Measurements from ENCODE around the gene DBNDD1. TPM values are rescaled to one million over a fixed set of nuclear protein-coding genes. Genes with fewer than 3 reads are reported as not detected.

The DBNDD1 gene
- total and polyA plus RNA-seq, 8 donors, result 6.2 to 12.9 (median 9.5) TPM

DNA sequence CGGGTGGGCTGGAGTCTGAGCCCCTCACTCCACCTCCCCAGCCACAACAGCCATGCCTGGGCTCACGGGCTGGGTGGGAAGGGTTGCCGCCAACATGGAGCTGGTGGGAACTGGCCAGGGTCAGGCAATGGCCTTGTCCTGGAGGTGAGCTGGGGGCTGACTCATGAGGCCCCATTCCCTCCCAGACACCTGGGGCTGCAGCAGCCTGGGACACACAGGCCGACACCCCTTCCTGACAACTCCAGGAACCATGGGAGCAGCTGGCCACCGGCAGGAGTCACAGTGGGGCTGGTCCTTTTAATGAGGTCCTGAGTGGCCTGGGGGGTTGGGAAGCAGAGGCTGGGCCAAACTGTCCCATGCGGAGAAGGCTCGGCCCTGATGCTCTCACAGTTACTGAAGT is 12.2 kb downstream of the DBNDD1 start:
- Histone ChIP-seq H3K9me3 (no peaks in the 10 kb centered on the region), H3K27ac (no peak overlapping the region), H3K36me3 (no peaks in the 10 kb centered on the region), H3K27me3 (no peaks in the 10 kb centered on the region), H3K4me1 (no peaks in the 10 kb centered on the region), H3K4me3 (no peak overlapping the region)
- WGBS, 2 donors, result 79 to 85% methylated on average over 7 of the region's 7 CpGs
- TF ChIP-seq, protein P1, sequence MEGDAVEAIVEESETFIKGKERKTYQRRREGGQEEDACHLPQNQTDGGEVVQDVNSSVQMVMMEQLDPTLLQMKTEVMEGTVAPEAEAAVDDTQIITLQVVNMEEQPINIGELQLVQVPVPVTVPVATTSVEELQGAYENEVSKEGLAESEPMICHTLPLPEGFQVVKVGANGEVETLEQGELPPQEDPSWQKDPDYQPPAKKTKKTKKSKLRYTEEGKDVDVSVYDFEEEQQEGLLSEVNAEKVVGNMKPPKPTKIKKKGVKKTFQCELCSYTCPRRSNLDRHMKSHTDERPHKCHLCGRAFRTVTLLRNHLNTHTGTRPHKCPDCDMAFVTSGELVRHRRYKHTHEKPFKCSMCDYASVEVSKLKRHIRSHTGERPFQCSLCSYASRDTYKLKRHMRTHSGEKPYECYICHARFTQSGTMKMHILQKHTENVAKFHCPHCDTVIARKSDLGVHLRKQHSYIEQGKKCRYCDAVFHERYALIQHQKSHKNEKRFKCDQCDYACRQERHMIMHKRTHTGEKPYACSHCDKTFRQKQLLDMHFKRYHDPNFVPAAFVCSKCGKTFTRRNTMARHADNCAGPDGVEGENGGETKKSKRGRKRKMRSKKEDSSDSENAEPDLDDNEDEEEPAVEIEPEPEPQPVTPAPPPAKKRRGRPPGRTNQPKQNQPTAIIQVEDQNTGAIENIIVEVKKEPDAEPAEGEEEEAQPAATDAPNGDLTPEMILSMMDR (IDR thresholded peaks at IDR 0.05), result no peak
- intact Hi-C loops (cut with DNase I), result no loop called here
- DNase-seq, result no peak
- FAIRE-seq, result no peak
- no peak for ATAC-seq

DNA sequence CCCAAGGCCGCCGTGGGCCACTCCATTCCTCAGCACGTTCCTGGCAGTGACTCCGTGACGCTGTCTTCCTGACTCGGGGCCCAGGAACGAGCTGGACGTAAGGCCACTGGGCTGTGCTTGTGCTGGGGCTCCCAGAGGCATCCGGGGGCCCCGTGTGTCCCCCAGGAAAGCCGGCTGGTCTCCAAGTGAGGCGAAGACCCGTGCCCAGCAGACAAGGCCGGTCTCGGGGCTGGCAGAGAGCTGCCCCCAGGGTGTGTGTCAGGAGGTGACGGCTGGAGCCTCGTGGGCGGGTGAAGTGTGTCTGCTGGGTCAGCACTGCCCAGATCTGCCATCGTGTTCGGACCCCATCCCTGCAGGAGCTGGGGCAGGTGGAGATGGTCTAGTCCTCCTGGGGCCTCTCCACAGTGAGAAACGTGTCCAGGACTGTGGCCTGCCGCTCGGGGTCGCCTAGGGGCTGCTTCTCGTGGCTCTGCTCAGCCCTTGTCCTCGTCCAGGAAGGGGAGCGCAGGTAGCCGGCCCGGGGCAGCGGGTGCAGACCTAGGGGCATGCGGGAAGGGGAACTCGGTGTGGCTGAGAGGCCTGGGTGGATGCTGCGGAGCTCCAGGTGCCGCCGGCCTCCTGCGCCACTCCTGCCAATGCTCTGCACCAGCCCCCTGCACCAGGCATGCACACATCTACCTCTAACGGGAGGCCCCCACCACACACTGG is 13.1 kb downstream of the DBNDD1 start:
- no peak overlapping the region for H3K4me3 ChIP-seq
- no peak for DNase-seq
- H3K27ac ChIP-seq, result no peak overlapping the region
- TF ChIP-seq, protein P1 (IDR thresholded peaks at IDR 0.05), result no peak
- intact Hi-C loops (cut with DNase I), result no loop called here
- ATAC-seq, result no peak
- no peak for FAIRE-seq
- H3K9me3 ChIP-seq, result no peaks in the 10 kb centered on the region
- whole genome bisulfite sequencing, 2 donors, result 91 to 94% methylated on average over 37 of the region's 37 CpGs
- no peaks in the 10 kb centered on the region for H3K27me3 ChIP-seq
- H3K4me1 ChIP-seq, result no peaks in the 10 kb centered on the region
- H3K36me3 ChIP-seq, result no peaks in the 10 kb centered on the region

DNA sequence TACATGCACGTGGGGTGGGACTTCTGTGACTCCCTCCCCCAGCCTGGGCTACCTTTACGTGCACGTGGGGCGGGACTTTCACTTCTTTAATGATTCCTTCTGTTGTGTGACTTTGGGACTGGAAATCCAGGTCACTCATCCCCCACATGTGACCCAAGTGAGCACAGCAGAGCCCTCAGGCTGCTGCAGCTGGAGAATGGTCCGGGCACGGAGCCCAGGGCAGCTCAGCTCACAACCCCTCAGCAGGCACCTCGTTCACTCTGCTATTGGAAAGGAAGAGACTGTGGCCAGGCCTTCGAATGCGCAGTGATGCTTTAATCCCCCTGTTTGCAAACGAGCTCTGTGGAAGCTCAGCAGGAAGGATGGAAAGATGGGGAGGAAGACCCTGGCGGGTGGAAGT is 14.7 kb downstream of the DBNDD1 start:
- Histone ChIP-seq H3K9me3 (no peaks in the 10 kb centered on the region), H3K4me3 (no peak overlapping the region), H3K36me3 (no peaks in the 10 kb centered on the region), H3K4me1 (no peaks in the 10 kb centered on the region), H3K27me3 (no peaks in the 10 kb centered on the region), H3K27ac (no peak overlapping the region)
- TF ChIP-seq, protein P1 (IDR thresholded peaks at IDR 0.05), result no peak
- FAIRE-seq (no peak), DNase-seq (no peak), ATAC-seq (no peak)
- intact Hi-C loops (cut with DNase I), result no loop called here
- WGBS, 2 donors, result 83 to 92% methylated on average over 11 of the region's 11 CpGs

DNA sequence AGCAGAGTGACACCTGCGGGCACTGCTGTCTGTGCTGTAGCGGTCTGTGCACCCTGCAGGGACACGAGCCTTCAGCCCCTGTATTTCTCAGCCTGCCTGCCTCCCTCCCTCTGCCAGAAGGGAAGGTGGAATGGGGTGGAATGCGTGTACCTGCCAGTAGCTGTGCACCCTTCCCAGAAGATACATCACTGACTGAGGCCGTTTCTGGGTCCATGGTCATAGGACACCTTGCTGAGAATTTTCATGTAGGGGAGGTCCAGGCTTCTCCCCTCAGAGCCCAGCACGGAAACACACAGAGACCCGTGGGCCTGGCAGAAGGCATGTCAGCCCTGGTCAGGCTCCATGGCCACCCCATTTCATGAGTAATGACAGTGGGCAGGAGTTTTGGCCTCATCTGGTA is 16.5 kb downstream of the DBNDD1 start:
- no peaks in the 10 kb centered on the region for H3K36me3 ChIP-seq
- no peaks in the 10 kb centered on the region for H3K4me1 ChIP-seq
- TF ChIP-seq, protein P1 (IDR thresholded peaks at IDR 0.05), result no peak
- DNase-seq, result no peak
- WGBS, 2 donors, result 82 to 87% methylated on average over 7 of the region's 7 CpGs
- no peaks in the 10 kb centered on the region for H3K9me3 ChIP-seq
- FAIRE-seq, result no peak
- H3K27me3 ChIP-seq, result no peaks in the 10 kb centered on the region
- H3K27ac ChIP-seq, result no peak overlapping the region
- ATAC-seq, result no peak
- intact Hi-C loops (cut with DNase I), result no loop called here
- H3K4me3 ChIP-seq, result no peak overlapping the region

DNA sequence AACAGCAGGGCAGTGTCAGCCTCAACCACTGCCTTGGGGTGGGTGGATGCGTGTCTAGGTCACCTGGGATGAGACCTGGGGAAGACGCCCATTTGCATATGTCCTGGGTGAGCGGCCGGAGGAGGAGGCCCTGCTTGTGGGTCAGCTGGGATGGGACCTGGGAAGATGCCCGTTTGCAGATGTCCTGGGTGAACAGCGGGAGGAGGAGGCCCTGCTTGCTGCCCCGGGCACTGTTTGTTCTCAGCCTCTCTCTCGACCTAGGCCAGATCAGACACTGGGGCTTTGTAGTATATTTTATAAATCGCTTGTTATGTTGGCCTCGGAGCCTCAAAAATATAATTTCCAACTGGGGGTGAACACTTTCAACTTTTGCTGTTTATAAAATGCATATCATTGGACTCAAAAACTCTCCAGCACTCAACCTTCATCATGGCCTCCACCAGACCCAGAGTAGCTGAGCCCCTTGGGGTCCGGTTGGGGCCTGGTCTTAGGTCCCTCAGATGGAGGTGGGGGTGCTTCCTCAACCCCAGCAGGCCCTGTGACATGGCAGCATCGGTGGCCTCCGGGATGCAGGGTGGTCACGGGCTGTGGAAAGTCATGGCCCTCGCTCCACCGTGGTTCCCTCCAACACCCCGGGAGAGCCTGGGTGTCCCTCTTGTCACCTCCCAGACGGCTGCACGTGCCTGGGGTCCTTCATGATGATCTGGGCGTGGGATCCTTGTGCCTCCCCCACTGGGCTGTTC is 17.3 kb downstream of the DBNDD1 start:
- 84 to 90% methylated on average over 20 of the region's 20 CpGs for WGBS, 2 donors
- no peak overlapping the region for H3K4me3 ChIP-seq
- no peaks in the 10 kb centered on the region for H3K27me3 ChIP-seq
- H3K36me3 ChIP-seq, result no peaks in the 10 kb centered on the region
- no peaks in the 10 kb centered on the region for H3K4me1 ChIP-seq
- ATAC-seq (no peak), FAIRE-seq (no peak), DNase-seq (no peak)
- TF ChIP-seq, protein P1 (IDR thresholded peaks at IDR 0.05), result no peak
- H3K9me3 ChIP-seq, result no peaks in the 10 kb centered on the region
- H3K27ac ChIP-seq, result no peak overlapping the region
- intact Hi-C loops (cut with DNase I), result no loop called here

Data from pancreas (tissue), 10 donors.